Astrocyte of the spinal cord (primary cell): ENCODE data around the gene HSD17B7.

ENCODE experiments used
- DNase-seq: peaks from one replicate; pipeline ENCODE4 v3.0.0; 2011; ENCODE audit warnings: low read depth, low spot score
- H3K4me3 ChIP-seq: 2 replicates; pipeline ENCODE4 v1.5.1; 2011; ENCODE audit warnings: low read depth, mild to moderate bottlenecking, low read length, moderate library complexity
- in situ Hi-C: cut with HindIII; loops from 2 replicates; pipeline ENCODE4 v1.10.0; 2017; ENCODE audit warnings: low sequenced_read_pairs
- TF ChIP-seq, protein P1 (sequence below): IDR thresholded peaks from 2 replicates; pipeline ENCODE4 v1.5.1; 2012; ENCODE audit warnings: low read depth, mild to moderate bottlenecking, low read length, inconsistent platforms

Gene HSD17B7

DNA sequence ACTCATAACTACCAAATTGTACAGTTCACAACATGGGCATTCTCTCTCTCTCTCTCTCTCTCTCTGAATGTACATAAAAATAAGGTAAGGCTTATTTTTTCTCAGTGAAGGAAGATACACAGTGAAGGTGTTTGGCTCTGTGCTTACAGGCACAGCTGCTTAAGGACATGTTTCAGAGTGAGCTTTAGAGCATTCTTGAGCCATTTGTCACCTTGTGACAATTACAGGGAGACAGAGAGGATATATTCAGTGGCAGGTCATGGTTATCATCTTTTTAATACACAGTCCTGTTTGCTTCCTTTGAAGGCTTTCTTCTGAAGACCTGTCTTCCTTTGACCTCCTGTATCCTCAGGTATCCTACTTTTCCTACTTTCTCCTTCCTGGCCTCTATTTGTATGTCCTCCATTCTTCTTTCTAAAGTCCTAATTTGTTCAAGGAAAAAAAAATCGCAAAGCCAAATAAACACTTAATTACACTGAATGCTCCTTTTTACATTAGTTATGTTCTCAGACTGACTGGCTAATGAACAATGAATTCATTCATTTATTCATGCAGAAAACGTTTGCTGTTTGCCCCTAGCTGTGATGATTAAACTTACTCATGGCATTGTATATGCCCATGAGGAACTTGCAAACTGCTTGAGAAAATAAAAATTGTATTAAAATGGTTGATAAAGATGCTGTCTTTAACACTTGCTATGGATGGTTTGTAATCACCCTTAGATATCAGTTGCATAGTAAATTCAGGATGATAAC is 33.4 kb downstream of the HSD17B7 start:
- TF ChIP-seq, protein P1, sequence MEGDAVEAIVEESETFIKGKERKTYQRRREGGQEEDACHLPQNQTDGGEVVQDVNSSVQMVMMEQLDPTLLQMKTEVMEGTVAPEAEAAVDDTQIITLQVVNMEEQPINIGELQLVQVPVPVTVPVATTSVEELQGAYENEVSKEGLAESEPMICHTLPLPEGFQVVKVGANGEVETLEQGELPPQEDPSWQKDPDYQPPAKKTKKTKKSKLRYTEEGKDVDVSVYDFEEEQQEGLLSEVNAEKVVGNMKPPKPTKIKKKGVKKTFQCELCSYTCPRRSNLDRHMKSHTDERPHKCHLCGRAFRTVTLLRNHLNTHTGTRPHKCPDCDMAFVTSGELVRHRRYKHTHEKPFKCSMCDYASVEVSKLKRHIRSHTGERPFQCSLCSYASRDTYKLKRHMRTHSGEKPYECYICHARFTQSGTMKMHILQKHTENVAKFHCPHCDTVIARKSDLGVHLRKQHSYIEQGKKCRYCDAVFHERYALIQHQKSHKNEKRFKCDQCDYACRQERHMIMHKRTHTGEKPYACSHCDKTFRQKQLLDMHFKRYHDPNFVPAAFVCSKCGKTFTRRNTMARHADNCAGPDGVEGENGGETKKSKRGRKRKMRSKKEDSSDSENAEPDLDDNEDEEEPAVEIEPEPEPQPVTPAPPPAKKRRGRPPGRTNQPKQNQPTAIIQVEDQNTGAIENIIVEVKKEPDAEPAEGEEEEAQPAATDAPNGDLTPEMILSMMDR: no peak
- in situ Hi-C loops: no loop called here
- no peak for DNase-seq
- no peak overlapping the region for H3K4me3 ChIP-seq

DNA sequence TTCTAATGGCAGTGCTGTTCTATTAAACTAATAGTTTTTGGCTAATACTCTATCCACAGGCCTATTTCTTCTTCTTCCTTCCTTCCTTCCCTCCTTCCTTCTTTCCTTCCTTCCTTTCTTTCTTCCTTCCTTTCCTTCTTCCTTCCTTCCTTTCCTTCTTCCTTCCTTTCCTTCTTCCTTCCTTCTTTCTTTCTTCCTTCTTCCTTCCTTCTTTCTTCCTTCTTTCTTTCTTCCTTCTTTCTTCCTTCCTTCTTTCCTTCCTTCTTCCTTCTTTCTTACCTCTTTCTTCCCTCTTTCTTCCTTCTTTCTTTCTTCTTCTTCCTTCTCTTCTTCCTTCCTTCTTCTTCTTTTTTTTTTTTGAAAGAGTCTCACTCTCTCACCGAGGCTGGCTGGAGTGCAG is 38.8 kb downstream of the HSD17B7 start:
- TF ChIP-seq, protein P1: no peak
- H3K4me3 ChIP-seq: no peak overlapping the region
- no peak for DNase-seq
- in situ Hi-C loops: no loop called here

DNA sequence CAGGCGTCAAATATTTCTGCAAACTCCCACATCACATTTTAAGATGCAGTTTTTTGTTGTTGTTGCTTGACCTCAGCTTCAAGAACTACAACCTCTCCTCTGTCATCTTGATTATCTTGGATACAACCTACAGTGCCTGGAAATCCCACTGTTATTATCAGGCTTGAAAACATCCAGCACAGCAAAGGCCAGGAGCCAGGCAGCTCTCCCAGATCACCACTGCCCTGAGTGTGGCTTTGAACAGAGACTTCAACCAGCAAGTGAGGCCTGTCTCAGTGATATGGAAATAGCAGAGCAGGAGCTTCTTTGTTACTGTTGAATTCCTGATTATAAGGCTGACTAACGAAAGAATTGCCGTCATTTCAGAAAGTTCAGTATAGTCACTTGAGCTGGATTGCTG is 42.0 kb downstream of the HSD17B7 start:
- TF ChIP-seq, protein P1: no peak
- in situ Hi-C loops: no loop called here
- H3K4me3 ChIP-seq: no peak overlapping the region
- no peak for DNase-seq

DNA sequence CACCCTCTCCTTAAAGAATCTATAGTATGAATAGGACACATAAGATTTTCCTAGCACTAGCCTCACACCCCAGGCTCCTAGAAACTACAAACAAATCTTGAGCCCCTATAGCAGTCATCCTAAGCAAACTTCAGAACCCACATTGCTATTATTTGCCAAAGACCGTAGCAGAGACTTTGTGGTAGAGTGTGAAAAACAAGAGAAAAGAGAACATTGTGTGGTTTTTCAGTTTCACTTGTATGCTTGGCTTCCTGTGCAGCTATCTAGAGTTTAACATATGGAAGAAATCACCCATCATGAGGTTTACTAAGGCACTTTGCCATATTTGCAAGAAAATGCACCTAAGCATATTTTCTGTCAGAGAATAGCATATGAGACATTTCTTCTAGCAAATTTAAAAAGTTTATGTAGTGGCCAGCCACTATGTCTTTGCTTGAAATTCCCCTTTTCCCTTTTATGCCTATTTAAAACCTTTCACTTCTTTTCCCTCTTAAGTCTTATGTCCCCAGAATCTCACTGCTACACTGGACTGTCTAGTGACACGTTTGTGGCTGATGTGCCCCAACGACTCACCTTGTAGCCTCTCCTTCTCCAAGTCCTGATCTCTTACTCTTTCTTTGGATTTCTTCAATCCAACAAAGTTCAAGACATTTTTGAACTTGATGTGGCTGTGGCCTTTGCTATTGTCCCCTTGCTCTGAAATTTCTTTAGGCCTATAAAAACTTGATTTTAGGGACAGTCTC is 44.8 kb downstream of the HSD17B7 start:
- TF ChIP-seq, protein P1: no peak
- in situ Hi-C loops: no loop called here
- H3K4me3 ChIP-seq: no peak overlapping the region
- no peak for DNase-seq

DNA sequence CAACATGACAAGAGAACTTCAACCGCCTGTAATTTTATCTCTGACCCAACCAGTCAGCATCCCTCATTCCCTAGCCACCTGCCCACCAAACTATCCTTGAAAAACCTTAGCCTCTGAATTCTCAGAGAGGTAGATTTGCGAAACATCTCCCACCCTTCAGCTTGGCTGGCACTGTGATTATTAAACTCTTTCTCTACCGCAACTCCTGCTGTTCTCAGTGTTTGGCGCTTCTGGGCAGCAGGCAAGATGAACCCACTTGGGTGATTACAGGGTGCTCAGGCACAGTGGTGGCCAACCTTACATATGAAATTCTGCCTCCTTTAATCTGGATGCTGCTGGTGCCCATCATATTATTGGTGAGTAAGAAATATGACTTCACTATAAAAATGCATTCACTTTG is 48.4 kb downstream of the HSD17B7 start:
- in situ Hi-C loops: no loop called here
- H3K4me3 ChIP-seq: no peak overlapping the region
- no peak for DNase-seq
- TF ChIP-seq, protein P1: no peak

DNA sequence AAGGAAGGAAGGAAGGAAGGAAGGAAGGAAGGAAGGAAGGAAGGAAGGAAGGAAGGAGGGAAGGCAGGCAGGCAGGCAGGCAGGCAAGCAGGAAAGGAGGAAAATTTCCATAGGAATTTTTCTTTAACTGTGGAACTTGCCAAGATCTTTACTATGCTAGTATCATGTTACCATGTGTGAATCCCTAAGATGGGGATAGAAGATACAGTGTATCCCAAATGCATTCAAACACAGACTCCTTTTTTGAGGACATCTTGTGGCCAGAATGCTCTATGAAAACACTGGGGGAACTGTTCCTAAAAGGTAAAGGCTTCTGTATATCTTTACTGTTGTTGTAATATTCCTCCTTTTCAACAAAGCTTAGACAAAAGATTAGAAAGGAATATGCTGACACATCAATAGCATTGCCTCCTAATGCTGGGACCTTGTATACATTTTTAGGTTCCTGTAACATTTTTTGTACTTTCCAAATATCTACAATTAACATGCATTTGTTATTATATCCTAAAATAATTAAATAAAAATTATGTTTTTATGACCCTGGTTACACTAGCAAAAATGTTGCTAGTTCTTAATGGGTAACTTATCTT is 49.8 kb downstream of the HSD17B7 start:
- no peak for DNase-seq
- no peak overlapping the region for H3K4me3 ChIP-seq
- TF ChIP-seq, protein P1: peak; percentile 18
- in situ Hi-C loops: no loop called here
